Inflammatory macrophage treated with lipopolysaccharide for 1 hour (primary cell): ENCODE data around the gene ZNF835.
"Not testable (repeated sequence)": the region's sequence is repeated elsewhere in the genome, so short reads cannot be mapped to it uniquely, and the experiment has no call there.

Experiments used
- DNase-seq, 2 donors: peaks; one replicate each; pipeline ENCODE4 v3.0.0-alpha.2; 2020 to 2022

ZNF835 gene

GRCh38 chr19:56671613-56671994, at the start of gene ZNF835:
ZNF835 (minus strand) TSS chr19:56671757; CDS start chr19:56665198, 6,559 bp downstream.
- peak; percentile 76 to 87 for DNase-seq

GRCh38 chr19:56720281-56720680, 48.7 kb upstream of the ZNF835 start:
- no peak for DNase-seq

- no peak for DNase-seq
Observed at GRCh38 chr19:56718231-56718630, 46.7 kb upstream of the ZNF835 start.

- no peak for DNase-seq
Observed at GRCh38 chr19:56712611-56713276, 41.2 kb upstream of the ZNF835 start.

- DNase-seq: no peak
Observed at GRCh38 chr19:56710437-56710836, 38.9 kb upstream of the ZNF835 start.

GRCh38 chr19:56707821-56708220, 36.3 kb upstream of the ZNF835 start:
- DNase-seq: no peak

GRCh38 chr19:56705939-56706338, 34.4 kb upstream of the ZNF835 start:
- DNase-seq: no peak

- DNase-seq: no peak
Observed at GRCh38 chr19:56701895-56702294, 30.3 kb upstream of the ZNF835 start.

- no peak for DNase-seq
Observed at GRCh38 chr19:56699552-56699951, 28.0 kb upstream of the ZNF835 start.

- no peak for DNase-seq
Observed at GRCh38 chr19:56692206-56692895, 20.8 kb upstream of the ZNF835 start.

- no peak for DNase-seq
Observed at GRCh38 chr19:56690670-56691069, 19.1 kb upstream of the ZNF835 start.

- no peak for DNase-seq
Observed at GRCh38 chr19:56689198-56689597, 17.6 kb upstream of the ZNF835 start.

GRCh38 chr19:56687031-56687430, 15.5 kb upstream of the ZNF835 start:
- no peak for DNase-seq

GRCh38 chr19:56683116-56683515, 11.6 kb upstream of the ZNF835 start:
- DNase-seq: no peak

GRCh38 chr19:56681702-56682101, 10.1 kb upstream of the ZNF835 start:
- DNase-seq: no peak

- DNase-seq: no peak
Observed at GRCh38 chr19:56678205-56678604, 6.6 kb upstream of the ZNF835 start.

GRCh38 chr19:56672610-56673009, 1.1 kb upstream of the ZNF835 start:
- not testable (repeated sequence) for DNase-seq

GRCh38 chr19:56670961-56671612, 470 bp downstream of the ZNF835 start:
- DNase-seq: no peak

- no peak for DNase-seq
Observed at GRCh38 chr19:56670401-56670960, 1.1 kb downstream of the ZNF835 start.

- DNase-seq: no peak
Observed at GRCh38 chr19:56668676-56669075, 2.9 kb downstream of the ZNF835 start.

GRCh38 chr19:56667311-56667870, 4.2 kb downstream of the ZNF835 start:
- DNase-seq: no peak

- DNase-seq: no peak
Observed at GRCh38 chr19:56664511-56664910, 7.0 kb downstream of the ZNF835 start.

GRCh38 chr19:56663931-56664500, 7.5 kb downstream of the ZNF835 start:
- DNase-seq: no peak
